C1 segment of cervical spinal cord (tissue), 14 donors: Measurements from ENCODE around the gene PALLD.
"Not testable (repeated sequence)": the region's sequence is repeated elsewhere in the genome, so short reads cannot be mapped to it uniquely, and the experiment has no call there.

Experiments used
- DNase-seq, 14 donors: peaks; one replicate each; lab custom pipeline; 2025; lab: John Stamatoyannopoulos, UW

The PALLD gene

DNA sequence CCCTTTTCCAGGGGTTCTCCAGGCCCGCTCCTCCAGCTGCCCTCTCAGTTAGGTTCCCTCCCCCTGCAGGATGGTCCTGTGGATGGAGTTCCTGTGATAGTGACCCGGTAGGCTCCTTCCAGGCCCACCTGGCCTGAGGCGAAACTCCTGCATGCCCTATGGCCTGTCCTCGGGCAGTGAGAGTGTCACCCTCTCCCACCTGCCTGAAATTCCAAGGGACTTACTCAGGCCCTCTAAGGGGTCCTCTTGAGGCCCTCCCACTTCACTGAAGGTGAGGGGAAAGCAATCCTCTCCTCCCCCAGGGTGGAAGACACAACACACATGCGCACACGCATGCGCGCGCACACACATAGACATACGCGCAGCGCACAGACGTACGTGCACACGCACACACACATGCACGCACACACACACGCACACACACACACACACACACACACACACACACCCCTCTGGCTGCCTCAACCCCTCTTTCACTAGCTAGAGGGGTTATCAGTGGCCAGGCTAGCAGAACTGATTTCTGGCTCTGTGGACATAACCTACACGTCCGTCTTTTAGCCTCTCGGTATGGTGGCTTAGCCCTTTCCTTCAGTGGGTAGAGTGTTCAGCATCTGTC lies 297.3 kb downstream of the PALLD start:
- DNase-seq: no peak

DNA sequence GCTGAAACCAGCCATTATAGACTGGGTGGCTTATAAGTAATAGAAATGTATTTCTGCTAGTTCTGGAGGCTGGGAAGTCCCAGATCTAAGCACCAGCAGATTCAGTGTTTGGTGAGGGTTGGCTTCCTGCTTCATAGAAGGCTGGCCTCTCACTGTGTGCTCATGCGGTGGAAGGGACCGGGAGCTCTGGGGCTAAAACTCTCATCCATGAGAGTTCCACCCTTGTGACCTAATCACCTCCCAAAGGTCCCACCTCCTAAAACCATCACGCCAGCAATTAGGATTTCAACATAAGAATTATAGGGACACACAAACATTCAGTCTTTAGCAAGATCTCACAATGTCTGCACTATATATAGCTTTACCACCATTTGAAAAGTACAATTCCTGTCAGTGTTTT lies 298.0 kb downstream of the PALLD start:
- no peak for DNase-seq

- no peak for DNase-seq
Observed at GRCh38 chr4:168795346-168795745, 298.5 kb downstream of the PALLD start.

DNA sequence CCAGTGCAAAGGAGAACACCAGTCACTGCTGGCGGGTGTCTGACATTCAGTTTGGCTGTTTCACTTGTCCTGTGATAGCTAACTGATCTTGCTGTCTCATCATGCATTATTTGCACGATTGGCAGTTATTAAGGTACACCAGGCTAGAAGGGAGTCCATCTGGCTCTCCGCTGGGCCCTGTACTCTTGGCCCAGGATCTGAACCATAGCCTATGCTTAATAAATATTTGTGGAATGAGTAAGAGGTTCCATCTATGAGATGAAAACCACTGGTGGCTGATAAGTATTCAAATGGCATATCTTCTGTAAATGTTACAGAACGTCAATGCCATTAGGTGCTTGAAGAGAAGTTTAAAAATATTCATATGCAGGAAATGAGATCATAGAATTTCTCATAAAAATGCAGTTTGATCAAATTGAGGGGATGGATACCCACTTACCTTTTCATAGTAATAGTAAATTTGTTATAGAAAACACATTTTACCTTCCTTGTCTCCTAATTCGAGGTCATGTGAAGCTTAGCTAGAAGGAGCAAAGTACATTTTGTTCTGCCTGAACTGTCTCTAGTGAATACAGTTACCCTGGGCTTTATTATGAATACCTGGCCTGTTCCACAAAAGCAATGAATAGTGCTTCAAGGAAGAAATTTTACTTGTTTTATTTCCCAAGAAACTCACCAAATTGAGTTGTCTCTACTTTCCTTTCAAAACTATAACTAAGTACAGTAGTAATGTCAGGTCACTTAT lies 299.7 kb downstream of the PALLD start:
- no peak for DNase-seq

DNA sequence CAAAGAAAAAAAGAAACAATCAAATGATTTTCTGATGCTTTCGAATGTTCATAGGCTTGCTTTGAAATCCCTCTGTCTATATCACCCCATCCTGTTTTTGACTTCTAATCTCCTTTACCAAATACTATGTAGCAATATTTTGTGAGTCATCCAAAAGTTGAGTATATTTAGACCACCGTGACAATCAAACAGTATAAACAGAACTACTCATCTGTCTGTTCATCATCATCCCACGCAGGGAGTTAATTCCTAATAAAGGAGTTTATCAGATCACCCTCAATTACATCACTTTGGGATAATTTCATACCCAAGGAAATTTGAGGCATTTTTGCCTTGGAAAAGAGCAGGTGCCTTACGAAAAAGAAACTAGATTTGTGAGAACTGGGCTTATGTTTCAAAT lies 300.3 kb downstream of the PALLD start:
- no peak for DNase-seq

- no peak for DNase-seq
Observed at GRCh38 chr4:168797738-168798375, 301.0 kb downstream of the PALLD start.

DNA sequence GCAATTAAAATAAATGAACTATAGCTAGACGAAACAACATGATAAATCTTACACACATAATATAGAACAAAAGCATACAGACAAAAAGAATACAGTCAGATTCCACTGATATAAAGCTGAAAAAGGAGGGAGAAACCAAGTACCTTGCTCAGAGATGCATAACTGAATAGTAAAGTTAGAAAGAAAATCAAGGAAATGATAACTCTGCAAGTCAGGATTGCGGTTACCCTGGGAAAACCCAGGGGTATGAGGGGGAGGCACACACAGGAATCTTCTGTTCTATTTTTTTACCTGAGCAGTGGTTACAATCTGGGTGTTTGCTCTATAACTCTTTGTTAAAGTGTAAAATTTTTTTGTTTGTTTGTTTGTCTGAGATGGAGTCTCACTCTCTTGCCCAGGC lies 304.1 kb downstream of the PALLD start:
- DNase-seq: no peak

DNA sequence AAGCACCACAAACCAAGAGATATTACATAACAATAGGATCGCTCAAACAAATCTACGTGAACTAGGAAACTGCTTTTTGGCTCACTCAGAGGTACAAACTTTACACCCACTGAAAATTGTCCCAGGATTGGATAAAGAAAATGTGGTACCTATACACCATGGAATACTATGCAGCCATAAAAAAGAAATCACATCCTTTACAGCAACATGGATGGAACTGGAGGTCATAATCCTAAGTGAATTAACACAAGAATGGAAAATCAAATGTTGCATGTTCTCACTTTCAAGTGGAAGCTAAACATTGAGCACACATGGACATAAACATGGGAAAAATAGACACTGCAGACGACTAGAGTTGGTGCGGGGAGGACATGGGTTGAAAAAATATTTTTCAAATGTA lies 305.4 kb downstream of the PALLD start:
- no peak for DNase-seq

GRCh38 chr4:168803052-168803451 lies 306.2 kb downstream of the PALLD start:
- DNase-seq: peak in 1 of 14 donors; percentile 9

- no peak for DNase-seq
Observed at GRCh38 chr4:168803732-168804131, 306.9 kb downstream of the PALLD start.

- DNase-seq: no peak
Observed at GRCh38 chr4:168804146-168804545, 307.3 kb downstream of the PALLD start.

DNA sequence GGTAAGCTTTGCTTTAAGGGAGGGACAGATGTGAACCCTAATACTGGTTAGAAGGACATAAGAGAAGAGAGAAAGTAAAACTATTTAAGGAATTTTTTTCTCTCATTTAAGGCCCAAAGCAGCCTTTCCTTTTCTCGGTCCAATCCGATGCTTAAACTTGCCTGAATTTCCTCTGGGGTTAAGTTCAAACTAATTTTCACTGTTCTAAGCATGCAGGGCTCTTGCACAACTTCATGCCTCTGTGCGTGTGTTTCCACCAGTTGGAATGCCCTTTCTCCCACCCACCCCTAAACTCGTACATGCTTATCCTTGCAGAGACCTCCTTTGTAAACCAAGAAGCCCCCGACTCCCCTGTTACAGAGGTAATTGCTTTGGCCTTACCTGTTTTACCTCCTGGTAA lies 308.5 kb downstream of the PALLD start:
- no peak for DNase-seq

- DNase-seq: not testable (repeated sequence)
Observed at GRCh38 chr4:168806247-168806646, 309.4 kb downstream of the PALLD start.

DNA sequence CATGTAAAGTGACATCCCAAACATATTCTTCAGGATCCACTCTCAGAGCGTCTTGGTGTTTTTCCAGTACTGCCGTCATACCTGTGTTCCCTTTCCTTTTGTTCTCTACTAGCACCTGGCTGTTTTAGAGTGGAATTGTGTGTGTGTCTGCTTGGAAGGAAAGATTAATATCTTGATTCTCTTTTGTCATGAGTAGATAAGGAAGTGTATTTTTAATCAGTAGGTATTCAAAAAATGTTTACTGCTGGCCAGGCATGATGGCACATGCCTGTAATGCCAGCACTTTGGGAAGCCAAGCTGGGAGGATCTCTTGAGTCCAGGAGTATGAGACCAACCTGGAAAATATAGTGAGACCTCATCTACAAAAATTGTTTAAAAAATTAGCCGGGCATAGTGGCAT lies 314.4 kb downstream of the PALLD start:
- DNase-seq: no peak

DNA sequence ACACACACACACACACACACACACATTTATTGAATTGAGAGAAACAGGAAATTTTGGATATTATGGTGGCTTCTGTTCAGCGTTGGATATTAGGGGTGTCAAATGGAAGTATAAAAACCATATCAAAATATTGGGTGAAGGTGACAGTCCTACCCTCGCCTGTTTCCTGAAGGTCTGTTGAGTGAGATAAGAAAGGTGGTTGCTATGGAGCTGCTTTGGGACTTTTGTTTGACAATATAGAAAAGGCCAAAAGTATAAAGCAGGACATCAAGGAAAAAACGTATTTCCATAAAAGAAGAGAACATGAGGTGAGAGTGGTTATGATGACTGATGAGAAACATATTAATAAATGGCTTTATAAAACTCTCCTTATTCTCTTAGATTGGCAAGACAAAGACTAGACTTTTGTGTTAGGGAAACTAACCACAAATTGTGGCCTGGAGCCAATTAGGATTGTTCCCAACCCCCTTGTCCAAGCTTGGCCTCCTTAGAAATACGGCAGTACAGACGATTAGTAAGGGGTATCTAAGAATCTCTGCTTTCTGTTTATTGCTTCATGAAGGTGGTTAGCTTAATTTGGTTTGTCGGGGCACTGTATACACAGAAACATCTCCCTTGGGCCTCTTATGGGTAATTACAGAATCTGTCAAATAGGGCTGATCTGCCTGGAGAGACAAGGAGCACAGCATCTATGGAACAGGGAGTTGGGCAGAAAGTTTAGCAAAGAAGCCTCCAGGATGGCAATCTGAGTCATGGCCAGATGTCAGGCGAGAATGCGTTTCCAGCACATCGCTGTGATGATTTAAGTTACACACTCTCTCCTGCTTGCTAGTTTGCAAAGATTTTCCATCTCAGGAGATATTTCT lies 315.2 kb downstream of the PALLD start:
- no peak for DNase-seq

DNA sequence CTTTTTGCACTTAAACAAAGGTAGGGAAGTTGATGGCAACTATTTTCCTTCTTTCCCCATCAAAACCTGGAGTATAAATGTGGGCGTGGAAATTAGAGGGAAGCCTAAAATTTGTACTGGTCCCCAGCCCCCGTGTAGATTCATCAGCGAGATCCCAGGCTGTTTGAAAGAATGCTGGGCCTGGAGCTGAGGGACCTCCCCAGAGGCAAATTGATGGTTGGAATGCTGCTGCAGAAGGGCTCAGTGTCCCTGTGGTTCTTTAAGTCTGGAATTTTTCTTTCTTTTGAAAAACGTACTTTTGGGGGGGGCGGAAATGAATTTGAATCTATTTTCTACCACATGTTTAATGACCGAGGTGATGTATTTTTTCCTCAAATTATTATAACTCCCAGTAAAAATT lies 316.0 kb downstream of the PALLD start:
- DNase-seq: no peak

DNA sequence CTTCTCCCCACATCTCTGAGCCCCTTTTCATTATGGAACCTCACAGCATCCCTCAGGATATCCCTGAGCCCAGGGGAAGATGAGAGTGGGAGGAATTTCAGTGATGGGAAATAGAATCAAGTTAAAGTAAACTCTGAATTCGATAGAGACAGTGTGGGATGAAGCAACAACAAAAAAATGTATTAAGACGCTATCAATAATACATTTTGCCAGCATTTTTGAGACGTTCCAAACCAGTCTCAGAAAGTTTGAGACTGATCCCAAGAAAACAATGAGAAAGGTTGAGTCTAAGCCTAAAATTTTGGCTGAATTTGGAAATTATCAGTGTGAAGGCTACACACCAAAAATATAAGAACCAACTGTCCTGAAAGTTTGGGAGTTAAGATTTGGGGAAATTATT lies 317.0 kb downstream of the PALLD start:
- no peak for DNase-seq

DNA sequence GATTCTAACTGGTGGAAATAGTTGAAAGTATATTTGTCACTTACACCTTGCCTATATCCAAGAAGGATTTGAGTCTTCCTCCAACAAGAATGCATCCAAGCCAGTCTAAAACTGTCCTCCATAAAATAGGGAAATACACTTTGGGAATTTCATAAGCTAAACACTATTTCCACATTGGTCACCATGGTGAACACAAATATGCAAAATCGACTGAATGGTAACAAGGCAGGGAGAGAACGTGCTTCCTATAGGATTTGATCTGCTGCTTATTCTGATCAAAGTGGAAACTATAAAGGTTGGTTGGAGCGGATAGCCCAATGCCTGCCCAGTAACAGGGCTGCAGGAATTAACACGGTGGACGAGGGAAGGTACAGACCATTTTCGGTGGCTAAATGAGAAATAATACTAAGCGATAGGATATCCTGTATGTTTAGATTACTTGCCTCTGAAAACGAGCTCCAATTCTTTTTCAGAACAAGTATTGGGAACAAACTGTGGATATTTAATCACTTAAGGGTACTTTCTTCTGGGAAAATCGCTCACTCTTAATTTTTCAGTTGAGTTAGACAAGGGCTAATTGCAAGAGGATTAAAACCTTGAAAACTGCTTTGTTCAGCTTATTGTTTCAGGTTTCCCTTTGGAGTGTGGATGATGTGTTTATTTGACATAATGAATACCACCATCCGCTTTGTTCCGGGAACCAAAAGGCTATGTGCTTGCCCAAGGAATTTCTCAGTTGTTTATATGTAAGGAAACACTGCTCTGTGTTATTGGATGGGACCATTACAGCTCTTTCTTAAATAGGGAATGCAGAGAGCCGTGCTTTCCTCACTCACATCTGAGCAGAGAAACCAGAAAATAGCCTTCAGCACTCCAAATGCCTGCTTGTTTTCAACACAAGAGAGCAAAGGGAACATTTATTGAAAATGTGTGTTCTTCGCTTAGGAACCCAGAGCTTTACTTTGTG lies 318.8 kb downstream of the PALLD start:
- no peak for DNase-seq

GRCh38 chr4:168817370-168817769 lies 320.5 kb downstream of the PALLD start:
- DNase-seq: no peak

- DNase-seq: no peak
Observed at GRCh38 chr4:168822481-168822880, 325.6 kb downstream of the PALLD start.

GRCh38 chr4:168825975-168826374 lies 329.1 kb downstream of the PALLD start:
- no peak for DNase-seq
